ENCODE data around the gene SQSTM1.
"Not testable (repeated sequence)": the region's sequence is repeated elsewhere in the genome, so short reads cannot be mapped to it uniquely, and the experiment has no call there.

Gene SQSTM1

DNA sequence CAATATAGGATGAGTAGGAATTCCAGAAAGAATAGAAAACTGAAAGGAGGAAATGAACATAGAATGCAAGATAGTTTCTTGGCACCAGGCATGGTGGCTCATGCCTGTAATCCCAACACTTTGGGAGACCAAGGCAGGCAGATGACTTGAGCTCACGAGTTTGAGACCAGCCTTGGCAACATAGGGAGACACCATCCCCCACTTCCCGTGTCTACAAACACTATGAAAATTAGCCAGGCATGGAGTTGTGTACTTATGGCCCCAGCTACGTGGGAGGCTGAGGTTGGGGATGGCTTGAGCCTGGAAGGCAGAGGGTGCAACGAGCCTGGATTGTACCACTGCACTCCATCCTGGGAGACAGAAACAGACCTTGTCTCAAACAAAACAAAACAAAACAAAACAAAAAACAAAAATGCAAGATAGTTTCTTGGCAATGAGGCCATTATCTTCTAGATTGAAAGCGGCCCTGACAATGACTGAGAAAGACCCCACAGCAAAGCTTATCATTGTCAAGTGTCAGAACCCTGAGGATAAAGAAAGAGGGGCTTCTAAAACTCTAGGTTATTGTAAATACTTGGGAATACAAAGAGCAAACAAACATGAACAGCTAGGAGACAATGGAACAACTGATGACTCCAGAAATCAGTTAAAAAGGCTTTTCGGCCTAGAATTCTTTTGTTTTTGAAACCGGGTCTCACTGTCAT lies 9.2 kb downstream of the SQSTM1 start:
- TF ChIP-seq, protein P1, sequence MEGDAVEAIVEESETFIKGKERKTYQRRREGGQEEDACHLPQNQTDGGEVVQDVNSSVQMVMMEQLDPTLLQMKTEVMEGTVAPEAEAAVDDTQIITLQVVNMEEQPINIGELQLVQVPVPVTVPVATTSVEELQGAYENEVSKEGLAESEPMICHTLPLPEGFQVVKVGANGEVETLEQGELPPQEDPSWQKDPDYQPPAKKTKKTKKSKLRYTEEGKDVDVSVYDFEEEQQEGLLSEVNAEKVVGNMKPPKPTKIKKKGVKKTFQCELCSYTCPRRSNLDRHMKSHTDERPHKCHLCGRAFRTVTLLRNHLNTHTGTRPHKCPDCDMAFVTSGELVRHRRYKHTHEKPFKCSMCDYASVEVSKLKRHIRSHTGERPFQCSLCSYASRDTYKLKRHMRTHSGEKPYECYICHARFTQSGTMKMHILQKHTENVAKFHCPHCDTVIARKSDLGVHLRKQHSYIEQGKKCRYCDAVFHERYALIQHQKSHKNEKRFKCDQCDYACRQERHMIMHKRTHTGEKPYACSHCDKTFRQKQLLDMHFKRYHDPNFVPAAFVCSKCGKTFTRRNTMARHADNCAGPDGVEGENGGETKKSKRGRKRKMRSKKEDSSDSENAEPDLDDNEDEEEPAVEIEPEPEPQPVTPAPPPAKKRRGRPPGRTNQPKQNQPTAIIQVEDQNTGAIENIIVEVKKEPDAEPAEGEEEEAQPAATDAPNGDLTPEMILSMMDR (IDR thresholded peaks at IDR 0.05; ENCODE audit: low read depth, low read length), result no peak

DNA sequence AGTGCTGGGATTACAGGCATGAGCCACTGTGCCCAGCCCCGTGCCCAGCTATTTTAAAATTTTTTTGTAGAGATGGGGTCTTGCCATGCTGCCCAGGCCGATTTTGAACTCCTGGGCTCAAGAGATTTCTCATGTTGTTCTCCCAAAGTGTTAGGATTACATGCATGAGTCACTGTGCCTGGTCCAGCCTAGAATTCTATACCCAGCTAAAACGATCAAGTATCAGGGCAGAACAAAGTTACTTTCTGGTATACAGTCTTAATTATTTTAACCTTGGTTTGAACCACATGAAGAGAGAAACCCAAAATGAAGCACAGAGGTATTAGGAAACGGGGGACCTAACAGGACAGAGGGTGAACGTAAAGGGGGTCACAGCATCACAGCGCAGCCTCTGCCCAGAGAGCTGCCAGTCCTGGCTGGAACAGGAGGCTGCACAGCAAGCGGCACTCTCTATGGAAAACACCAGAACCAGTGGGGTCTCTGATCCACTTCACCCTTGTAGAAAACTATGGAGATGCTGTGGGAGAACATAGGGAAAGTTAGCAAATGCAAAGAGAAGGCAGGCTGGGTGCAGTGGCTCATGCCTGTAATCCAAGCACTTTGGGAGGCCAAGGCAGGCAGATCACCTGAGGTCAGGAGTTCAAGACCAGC lies 10.2 kb downstream of the SQSTM1 start:
- TF ChIP-seq, protein P1 (IDR thresholded peaks at IDR 0.05; ENCODE audit: low read depth, low read length), result no peak
- DNase-seq (ENCODE audit: extremely low read depth, low read depth), result no peak

More for the DNA sequence above, 9.2 kb downstream of the SQSTM1 start:
- no peak for DNase-seq (ENCODE audit: extremely low read depth, low read depth)

DNA sequence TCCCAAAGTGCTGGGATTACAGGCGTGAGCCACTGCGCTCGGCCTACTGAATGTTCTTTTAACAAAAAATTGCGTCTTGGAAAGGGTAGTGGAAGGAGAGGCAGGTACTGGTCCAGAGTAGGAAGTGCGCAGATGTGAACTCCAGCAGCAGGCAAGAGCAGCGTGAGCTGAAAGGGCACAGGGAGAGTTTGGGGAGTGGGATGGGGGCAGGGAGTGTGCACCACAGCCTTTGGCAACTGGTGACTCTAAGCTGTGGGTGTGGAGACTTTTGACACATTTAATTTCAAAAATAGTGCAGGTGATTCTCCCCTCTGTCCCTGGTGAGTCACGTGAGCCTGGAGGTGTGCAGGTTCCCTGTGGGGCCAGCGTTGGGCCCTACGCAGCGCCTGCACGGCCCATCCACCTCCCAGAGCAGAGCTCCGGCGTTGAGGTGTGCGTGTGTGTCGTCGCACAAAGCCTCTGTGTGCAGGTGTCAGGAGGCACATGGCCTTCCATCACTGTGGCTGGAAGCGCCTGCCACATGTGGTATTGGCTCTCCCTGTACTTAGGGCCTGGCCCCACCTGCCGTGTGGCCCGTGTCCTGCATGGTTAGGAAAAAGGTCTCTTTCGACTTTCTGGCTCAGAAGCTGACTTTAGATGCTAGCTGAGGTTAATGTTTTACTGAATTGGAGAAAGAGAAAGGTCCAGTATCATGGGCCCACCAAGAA lies 11.5 kb downstream of the SQSTM1 start:
- no peak for DNase-seq (ENCODE audit: extremely low read depth, low read depth)
- TF ChIP-seq, protein P1 (IDR thresholded peaks at IDR 0.05; ENCODE audit: low read depth, low read length), result no peak

DNA sequence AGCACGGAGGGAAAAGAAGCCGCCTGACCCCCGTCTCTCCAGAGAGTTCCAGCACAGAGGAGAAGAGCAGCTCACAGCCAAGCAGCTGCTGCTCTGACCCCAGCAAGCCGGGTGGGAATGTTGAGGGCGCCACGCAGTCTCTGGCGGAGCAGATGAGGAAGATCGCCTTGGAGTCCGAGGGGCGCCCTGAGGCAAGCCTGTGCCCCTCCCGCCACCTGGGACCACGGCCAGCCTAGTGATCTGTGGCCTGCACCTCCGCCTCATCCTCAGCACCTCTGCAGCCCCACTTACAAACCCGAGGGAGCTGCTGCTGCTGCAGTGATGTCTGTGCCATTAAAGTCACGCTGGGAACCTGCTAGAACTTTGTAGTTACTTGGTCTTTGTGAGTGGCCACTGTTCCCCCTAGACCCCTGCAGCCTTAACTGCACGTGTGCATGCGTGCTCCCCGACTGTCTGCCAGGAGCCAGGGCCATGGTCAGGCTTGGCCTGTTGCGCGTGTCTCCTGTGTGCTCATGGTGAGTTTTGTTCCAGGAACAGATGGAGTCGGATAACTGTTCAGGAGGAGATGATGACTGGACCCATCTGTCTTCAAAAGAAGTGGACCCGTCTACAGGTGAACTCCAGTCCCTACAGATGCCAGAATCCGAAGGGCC lies 12.5 kb downstream of the SQSTM1 start:
- DNase-seq (ENCODE audit: extremely low read depth, low read depth), result no peak
- TF ChIP-seq, protein P1 (IDR thresholded peaks at IDR 0.05; ENCODE audit: low read depth, low read length), result no peak

DNA sequence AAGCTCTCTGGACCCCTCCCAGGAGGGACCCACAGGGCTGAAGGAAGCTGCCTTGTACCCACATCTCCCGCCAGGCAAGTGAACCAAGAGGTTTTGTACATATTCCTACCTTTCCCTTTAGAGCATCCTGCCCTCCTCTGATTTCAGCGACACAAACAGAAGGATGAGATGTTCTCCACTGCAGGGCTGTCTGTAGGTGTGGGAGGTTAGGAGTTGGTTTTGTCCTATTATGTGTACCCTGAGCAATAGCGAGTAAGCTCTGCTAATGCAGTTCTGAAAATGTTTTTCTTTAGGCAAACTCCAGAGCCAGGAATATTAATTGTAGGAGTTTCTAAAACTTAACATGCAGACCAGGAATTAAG lies 13.0 kb downstream of the SQSTM1 start:
- no peak for DNase-seq (ENCODE audit: extremely low read depth, low read depth)
- TF ChIP-seq, protein P1 (IDR thresholded peaks at IDR 0.05; ENCODE audit: low read depth, low read length), result no peak

DNA sequence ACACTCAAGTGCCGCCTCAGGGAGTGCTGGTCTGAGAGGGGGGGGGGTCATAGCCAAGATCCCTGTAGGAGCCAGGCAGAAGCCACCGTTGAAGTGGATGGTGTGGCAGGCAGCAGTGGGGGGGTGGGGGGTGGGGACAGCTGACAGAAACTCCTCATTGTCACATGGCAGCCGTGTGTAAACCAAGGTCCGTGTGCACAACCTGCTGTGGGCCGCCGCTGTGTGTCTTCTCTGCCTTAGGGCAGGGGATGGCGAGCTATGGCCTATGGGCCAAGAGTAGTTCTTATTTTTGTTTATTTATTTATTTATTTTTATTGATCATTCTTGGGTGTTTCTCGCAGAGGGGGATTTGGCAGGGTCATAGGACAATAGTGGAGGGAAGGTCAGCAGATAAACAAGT lies 13.4 kb downstream of the SQSTM1 start:
- no peak for DNase-seq (ENCODE audit: extremely low read depth, low read depth)
- TF ChIP-seq, protein P1 (IDR thresholded peaks at IDR 0.05; ENCODE audit: low read depth, low read length), result no peak

DNA sequence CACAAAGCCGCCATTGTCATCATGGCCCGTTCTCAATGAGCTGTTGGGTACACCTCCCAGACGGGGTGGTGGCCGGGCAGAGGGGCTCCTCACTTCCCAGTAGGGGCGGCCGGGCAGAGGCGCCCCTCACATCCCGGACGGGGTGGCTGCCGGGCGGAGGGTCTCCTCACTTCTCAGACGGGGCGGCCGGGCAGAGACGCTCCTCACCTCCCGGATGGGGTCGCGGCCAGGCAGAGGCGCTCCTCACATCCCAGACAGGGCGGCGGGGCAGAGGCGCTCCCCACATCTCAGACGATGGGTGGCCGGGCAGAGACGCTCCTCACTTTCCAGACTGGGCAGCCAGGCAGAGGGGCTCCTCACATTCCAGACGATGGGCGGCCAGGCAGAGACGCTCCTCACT lies 14.2 kb downstream of the SQSTM1 start:
- DNase-seq (ENCODE audit: extremely low read depth, low read depth), result not testable (repeated sequence)

All from AG09319 (cell line).